Left renal pelvis (tissue), 4 donors: ENCODE measurements around the gene ZBTB20. TPM values are rescaled to one million over a fixed set of nuclear protein-coding genes. Genes with fewer than 3 reads are reported as not detected.

Experiments used
- DNase-seq, 4 donors: peaks; one replicate each; pipeline ENCODE4 v3.0.0-alpha.2; 2013; ENCODE audit warnings: low read depth in 4 of 4, low spot score in 3 of 4
- polyA plus RNA-seq, 4 donors: library from polyadenylated mRNA; unstranded; fragments of 120-200 nt; gene quantifications; one replicate each; pipeline ENCODE4 v1.2.1, GENCODE V29; 2013; ENCODE audit not compliant: insufficient read length in 4 of 4

The ZBTB20 gene
- polyA plus RNA-seq, 4 donors: 4.8 to 6.6 (median 5.4) TPM

GRCh38 chr3:114510201-114510600 is 636.9 kb downstream of the ZBTB20 start:
- DNase-seq: no peak

- DNase-seq: no peak
Measured at GRCh38 chr3:114509756-114510155, 637.3 kb downstream of the ZBTB20 start.

GRCh38 chr3:114508976-114509375 is 638.1 kb downstream of the ZBTB20 start:
- no peak for DNase-seq

GRCh38 chr3:114508208-114508607 is 638.9 kb downstream of the ZBTB20 start:
- DNase-seq: no peak

- no peak for DNase-seq
Measured at GRCh38 chr3:114506591-114507300, 640.3 kb downstream of the ZBTB20 start.

- no peak for DNase-seq
Measured at GRCh38 chr3:114504941-114505628, 642.0 kb downstream of the ZBTB20 start.

GRCh38 chr3:114502204-114502603 is 644.9 kb downstream of the ZBTB20 start:
- DNase-seq: no peak

- no peak for DNase-seq
Measured at GRCh38 chr3:114499976-114500375, 647.1 kb downstream of the ZBTB20 start.

- DNase-seq: no peak
Measured at GRCh38 chr3:114498539-114499370, 648.3 kb downstream of the ZBTB20 start.

- no peak for DNase-seq
Measured at GRCh38 chr3:114496874-114497273, 650.2 kb downstream of the ZBTB20 start.

- no peak for DNase-seq
Measured at GRCh38 chr3:114496466-114496865, 650.6 kb downstream of the ZBTB20 start.

GRCh38 chr3:114496021-114496434 is 651.1 kb downstream of the ZBTB20 start:
- no peak for DNase-seq

- no peak for DNase-seq
Measured at GRCh38 chr3:114494498-114494897, 652.6 kb downstream of the ZBTB20 start.

- no peak for DNase-seq
Measured at GRCh38 chr3:114490829-114491228, 656.3 kb downstream of the ZBTB20 start.

- no peak for DNase-seq
Measured at GRCh38 chr3:114487502-114487901, 659.6 kb downstream of the ZBTB20 start.

GRCh38 chr3:114484919-114485318 is 662.2 kb downstream of the ZBTB20 start:
- DNase-seq: no peak

- no peak for DNase-seq
Measured at GRCh38 chr3:114481113-114481512, 666.0 kb downstream of the ZBTB20 start.

- DNase-seq: no peak
Measured at GRCh38 chr3:114480442-114480841, 666.6 kb downstream of the ZBTB20 start.

- DNase-seq: no peak
Measured at GRCh38 chr3:114478801-114479200, 668.3 kb downstream of the ZBTB20 start.

GRCh38 chr3:114476511-114476910 is 670.6 kb downstream of the ZBTB20 start:
- no peak for DNase-seq

GRCh38 chr3:114471478-114471877 is 675.6 kb downstream of the ZBTB20 start:
- no peak for DNase-seq
